GM23248 (cell line): Measurements from ENCODE around the gene PCDHGA6. TPM values are rescaled to one million over a fixed set of nuclear protein-coding genes. Genes with fewer than 3 reads are reported as not detected.
"Not testable (repeated sequence)": the region's sequence is repeated elsewhere in the genome, so short reads cannot be mapped to it uniquely, and the experiment has no call there.

ENCODE experiments used
- DNase-seq: peaks from one replicate; pipeline ENCODE4 v3.0.0-alpha.2; 2015
- H2AFZ ChIP-seq: fragments of 200-600 bp; sonication (generic); 2 replicates; pipeline ENCODE4 v1.6.1; 2016; ENCODE audit warnings: antibody characterized with exemption
- H3F3A ChIP-seq: fragments of 200-600 bp; sonication (generic); 2 replicates; pipeline ENCODE4 v1.6.1; 2016; ENCODE audit warnings: mild to moderate bottlenecking, antibody characterized with exemption, mixed run types; ENCODE audit not compliant: insufficient read depth
- H3K27ac ChIP-seq: fragments of 200-600 bp; sonication (generic); 2 replicates; pipeline ENCODE4 v1.5.1; 2016; ENCODE audit warnings: mild to moderate bottlenecking
- H3K27me3 ChIP-seq: fragments of 200-600 bp; sonication (generic); replicated peaks from 2 replicates; pipeline ENCODE4 v1.6.1; 2016; ENCODE audit warnings: mild to moderate bottlenecking; ENCODE audit not compliant: insufficient read depth
- H3K36me3 ChIP-seq: fragments of 200-600 bp; sonication (generic); 2 replicates; pipeline ENCODE4 v1.6.1; 2016; ENCODE audit warnings: low read depth, mild to moderate bottlenecking
- H3K4me1 ChIP-seq: fragments of 200-600 bp; sonication (generic); 2 replicates; pipeline ENCODE4 v1.6.1; 2016; ENCODE audit warnings: mild to moderate bottlenecking; ENCODE audit not compliant: insufficient read depth
- H3K4me2 ChIP-seq: fragments of 200-600 bp; sonication (generic); one replicate; pipeline ENCODE4 v1.6.1; 2016; ENCODE audit warnings: mild to moderate bottlenecking; ENCODE audit not compliant: unreplicated experiment
- H3K4me3 ChIP-seq: fragments of 200-600 bp; sonication (generic); 2 replicates; pipeline ENCODE4 v1.5.1; 2016; ENCODE audit warnings: mild to moderate bottlenecking
- H3K79me2 ChIP-seq: fragments of 200-600 bp; sonication (generic); 2 replicates; pipeline ENCODE4 v1.6.1; 2016; ENCODE audit warnings: mild to moderate bottlenecking; ENCODE audit not compliant: insufficient read depth
- H3K9ac ChIP-seq: fragments of 200-600 bp; sonication (generic); 2 replicates; pipeline ENCODE4 v1.6.1; 2016; ENCODE audit warnings: mild to moderate bottlenecking
- H3K9me2 ChIP-seq: fragments of 200-600 bp; sonication (generic); 2 replicates; pipeline ENCODE4 v1.6.1; 2016; ENCODE audit warnings: mixed run types, mild to moderate bottlenecking, moderate library complexity; ENCODE audit not compliant: insufficient read depth
- H3K9me3 ChIP-seq: fragments of 200-600 bp; sonication (generic); one replicate; pipeline ENCODE4 v1.6.1; 2017; ENCODE audit warnings: low read depth
- H4K20me1 ChIP-seq: fragments of 200-600 bp; sonication (generic); 2 replicates; pipeline ENCODE4 v1.6.0; 2016; ENCODE audit not compliant: insufficient read depth
- EZH2 ChIP-seq: fragments of 200-600 bp; sonication (generic); IDR thresholded peaks from 2 replicates; pipeline ENCODE4 v1.6.1; 2018; ENCODE audit warnings: antibody characterized with exemption, mild to moderate bottlenecking; ENCODE audit not compliant: insufficient read depth, poor library complexity, severe bottlenecking
- EZH2phosphoT487 ChIP-seq: fragments of 200-600 bp; sonication (generic); IDR thresholded peaks from 2 replicates; pipeline ENCODE4 v1.6.1; 2018; ENCODE audit warnings: antibody characterized with exemption, moderate library complexity, mild to moderate bottlenecking, low read depth; ENCODE audit not compliant: insufficient read depth
- WGBS, 2 experiments: methylation state at CpG; one replicate each; pipeline ENCODE4 v1.1.6; 2015 to 2017; ENCODE audit warnings: low lambda C conversion rate in 2 of 2, low coverage in 1 of 2; ENCODE audit errors: missing lambda C conversion rate in 2 of 2; 5-methylcytosine and 5-hydroxymethylcytosine counted together
- in situ Hi-C: fragments of 300-500 bp; cut with MboI; formaldehyde crosslinking; loops from 2 replicates; pipeline ENCODE4 v1.15.0; 2020
- polyA plus RNA-seq: library from polyadenylated mRNA; unstranded; fragments of >200 nt; fragmentation: Nextera tagmentation; extraction: Ambion mirVana; gene quantifications from 2 replicates; pipeline ENCODE4 v1.2.1, GENCODE V29; 2016
- total RNA-seq: library from RNA; depleted of rRNA; stranded (reverse); fragments of >200 nt; shearing (Covaris generic); gene quantifications from 2 replicates; pipeline ENCODE4 v1.2.3, GENCODE V29; 2014

Gene PCDHGA6
- total and polyA plus RNA-seq, 2 experiments from 2014 or later = 2.6 to 5.4 TPM

- Histone ChIP-seq H4K20me1 (no peaks in the 10 kb centered on the region), H3F3A (peaks cover 8% of the 10 kb centered on the region; the same call in 1 of the 2 replicates), H3K9ac (no peak overlapping the region), H3K9me2 (no peaks in the 10 kb centered on the region), H3K79me2 (0 out of 2 replicates have a peak, but pooled peaks cover 4% of the 10 kb centered on the region), H3K4me3 (no peak overlapping the region), H3K9me3 (no peaks in the 10 kb centered on the region), H3K27me3 (no peaks in the 10 kb centered on the region), H2AFZ (no peak overlapping the region), H3K36me3 (no peaks in the 10 kb centered on the region), H3K4me2 (no peak overlapping the region), H3K27ac (no peak overlapping the region), H3K4me1 (no peaks in the 10 kb centered on the region)
- TF ChIP-seq EZH2 = no peak
- TF ChIP-seq EZH2phosphoT487 = no peak
- DNase-seq = no peak
- WGBS, 2 experiments = 32 to 34% methylated on average over 15 of the region's 15 CpGs
- in situ Hi-C loops = no loop called here
Measured at GRCh38 chr5:141398608-141399007, 24.9 kb downstream of the PCDHGA6 start.

GRCh38 chr5:141399555-141400258 is 26.0 kb downstream of the PCDHGA6 start:
- Histone ChIP-seq H3F3A (peaks cover 8% of the 10 kb centered on the region; the same call in 1 of the 2 replicates), H3K9ac (no peak overlapping the region), H3K9me2 (no peaks in the 10 kb centered on the region), H3K79me2 (0 out of 2 replicates have a peak, but pooled peaks cover 4% of the 10 kb centered on the region), H3K27ac (no peak overlapping the region), H3K4me1 (no peaks in the 10 kb centered on the region), H2AFZ (no peak overlapping the region), H4K20me1 (no peaks in the 10 kb centered on the region), H3K27me3 (no peaks in the 10 kb centered on the region), H3K4me3 (peak overlapping the region; percentile 58), H3K4me2 (peak overlapping the region; percentile 46), H3K9me3 (no peaks in the 10 kb centered on the region), H3K36me3 (no peaks in the 10 kb centered on the region)
- DNase-seq = no peak
- in situ Hi-C loops = no loop called here
- TF ChIP-seq EZH2phosphoT487 = no peak
- no peak for TF ChIP-seq EZH2
- 38 to 39% methylated on average over 41 to 61 of the region's 61 CpGs for WGBS, 2 experiments

GRCh38 chr5:141402553-141403243 is 29.0 kb downstream of the PCDHGA6 start, which contains the start of gene PCDHGA9:
Gene PCDHGA9 (plus strand): TSS chr5:141402778. CDS start chr5:141402953, 175 bp downstream.
- H3K4me3 ChIP-seq = peak within 1 kb of the TSS; percentile 68
- H3K4me2 ChIP-seq = peak within 1 kb of the TSS; percentile 54
- H3K9me2 ChIP-seq = no peaks in the 10 kb centered on the region
- H3K27me3 ChIP-seq = no peaks in the 10 kb centered on the region
- no peak within 1 kb of the TSS for H3K27ac ChIP-seq
- no peak for TF ChIP-seq EZH2phosphoT487
- TF ChIP-seq EZH2 = no peak
- peaks cover 8% of the 10 kb centered on the region; the same call in 1 of the 2 replicates for H3F3A ChIP-seq
- DNase-seq = peak; percentile 73
- no peaks in the 10 kb centered on the region for H4K20me1 ChIP-seq
- H3K9me3 ChIP-seq = no peaks in the 10 kb centered on the region
- WGBS, 2 experiments = 20% methylated on average over 27 of the region's 27 CpGs
- no peaks in the 10 kb centered on the region; the same call in 1 of the 2 replicates for H3K4me1 ChIP-seq
- no peaks in the 10 kb centered on the region for H3K36me3 ChIP-seq
- in situ Hi-C loops = no loop called here
- peak within 1 kb of the TSS; percentile 38 for H3K9ac ChIP-seq
- 0 out of 2 replicates have a peak, but pooled peaks cover 4% of the 10 kb centered on the region for H3K79me2 ChIP-seq
- peak within 1 kb of the TSS; percentile 65 for H2AFZ ChIP-seq

GRCh38 chr5:141403387-141403786 is 29.7 kb downstream of the PCDHGA6 start:
- no peaks in the 10 kb centered on the region for H3K27me3 ChIP-seq
- DNase-seq = no peak
- 34 to 36% methylated on average over 22 of the region's 22 CpGs for WGBS, 2 experiments
- no peaks in the 10 kb centered on the region; the same call in 1 of the 2 replicates for H3K4me1 ChIP-seq
- peak overlapping the region; percentile 65; the same call in 1 of the 2 replicates for H2AFZ ChIP-seq
- H3K79me2 ChIP-seq = 0 out of 2 replicates have a peak, but pooled peaks cover 4% of the 10 kb centered on the region
- in situ Hi-C loops = no loop called here
- no peak for TF ChIP-seq EZH2phosphoT487
- no peak for TF ChIP-seq EZH2
- H3K36me3 ChIP-seq = no peaks in the 10 kb centered on the region
- no peak overlapping the region for H3K9ac ChIP-seq
- no peak overlapping the region for H3K27ac ChIP-seq
- no peaks in the 10 kb centered on the region for H3K9me2 ChIP-seq
- no peaks in the 10 kb centered on the region for H4K20me1 ChIP-seq
- H3F3A ChIP-seq = peaks cover 8% of the 10 kb centered on the region; the same call in 1 of the 2 replicates
- no peaks in the 10 kb centered on the region for H3K9me3 ChIP-seq
- H3K4me3 ChIP-seq = peak overlapping the region; percentile 68
- H3K4me2 ChIP-seq = no peak overlapping the region

- Histone ChIP-seq H3K4me3 (peak within 1 kb of the TSS; percentile 68), H3K9ac (peak within 1 kb of the TSS; percentile 56; the same call in 1 of the 2 replicates), H3K4me2 (peak within 1 kb of the TSS; percentile 67), H2AFZ (peak within 1 kb of the TSS; percentile 74), H3K27ac (0 out of 2 replicates have a peak within 1 kb of the TSS, but pooled peaks have one; percentile 13)
- H3K9me3 ChIP-seq, in situ Hi-C loops, H4K20me1 ChIP-seq, H3K79me2 ChIP-seq, H3F3A ChIP-seq, H3K9me2 ChIP-seq, H3K36me3 ChIP-seq, H3K4me1 ChIP-seq, H3K27me3 ChIP-seq: not testable (repeated sequence)
- WGBS, 2 experiments = 10 to 12% methylated on average over 41 to 47 of the region's 51 CpGs
- peak; percentile 86 for DNase-seq
Measured at GRCh38 chr5:141407790-141408505, 34.3 kb downstream of the PCDHGA6 start, which contains the start of gene PCDHGB6. Gene PCDHGB6 (plus strand): TSS chr5:141408021. CDS start chr5:141408203, 182 bp downstream.
